HEK293T (cell line): ENCODE data around the gene TMC8.

Experiments
- CTCF ChIA-PET: fragments of 350-600 bp; formaldehyde crosslinking; extraction: SDS; loops from one replicate; lab custom pipeline; 2021; ENCODE audit warnings: antibody characterized with exemption, inconsistent platforms; lab: Yijun Ruan, JAX
- POLR2A ChIA-PET: fragments of 350-600 bp; formaldehyde crosslinking; extraction: SDS; loops from one replicate; lab custom pipeline; 2020; ENCODE audit warnings: antibody characterized with exemption, inconsistent platforms; lab: Yijun Ruan, JAX
- DNase-seq: peaks from one replicate; pipeline ENCODE4 v3.0.0; 2012; ENCODE audit warnings: mixed read lengths; ENCODE audit errors: extremely low spot score
- ARNT ChIP-seq: fragments of 450-650 bp; IDR thresholded peaks from 2 replicates; pipeline ENCODE4 v1.6.1; 2017; ENCODE audit warnings: mild to moderate bottlenecking
- BHLHE40 ChIP-seq: fragments of 450-650 bp; IDR thresholded peaks from 2 replicates; pipeline ENCODE4 v1.6.1; 2016; ENCODE audit warnings: mild to moderate bottlenecking, moderate library complexity, borderline replicate concordance
- CTBP1 ChIP-seq: fragments of 450-650 bp; IDR thresholded peaks from 2 replicates; pipeline ENCODE4 v1.6.1; 2016; ENCODE audit warnings: borderline replicate concordance
- ELF4 ChIP-seq: fragments of 450-650 bp; IDR thresholded peaks from 2 replicates; pipeline ENCODE4 v1.6.1; 2017; ENCODE audit warnings: antibody characterized with exemption
- FOXA1 ChIP-seq: fragments of 450-650 bp; IDR thresholded peaks from 2 replicates; pipeline ENCODE4 v1.6.1; 2016; ENCODE audit warnings: mild to moderate bottlenecking
- FOXK2 ChIP-seq: fragments of 450-650 bp; IDR thresholded peaks from 2 replicates; pipeline ENCODE4 v1.6.1; 2016; ENCODE audit warnings: mild to moderate bottlenecking
- FOXM1 ChIP-seq: fragments of 450-650 bp; IDR thresholded peaks from 2 replicates; pipeline ENCODE4 v1.6.1; 2017; ENCODE audit warnings: mild to moderate bottlenecking, borderline replicate concordance
- HDGF ChIP-seq: fragments of 450-650 bp; IDR thresholded peaks from 2 replicates; pipeline ENCODE4 v1.6.1; 2017; ENCODE audit warnings: antibody characterized with exemption, borderline replicate concordance
- L3MBTL2 ChIP-seq: fragments of 450-650 bp; conservative IDR thresholded peaks from 2 replicates; pipeline ENCODE4 v1.6.1; 2016; ENCODE audit warnings: mild to moderate bottlenecking
- LEF1 ChIP-seq: fragments of 450-650 bp; IDR thresholded peaks from 2 replicates; pipeline ENCODE4 v1.6.1; 2017; ENCODE audit warnings: mild to moderate bottlenecking, borderline replicate concordance
- NFRKB ChIP-seq: fragments of 450-650 bp; IDR thresholded peaks from 2 replicates; pipeline ENCODE4 v1.6.1; 2016; ENCODE audit warnings: mild to moderate bottlenecking, moderate library complexity
- PKNOX1 ChIP-seq: fragments of 450-650 bp; IDR thresholded peaks from 2 replicates; pipeline ENCODE4 v1.6.1; 2016
- SP1 ChIP-seq: fragments of 450-650 bp; IDR thresholded peaks from 2 replicates; pipeline ENCODE4 v1.6.1; 2017
- SUZ12 ChIP-seq: fragments of 450-650 bp; IDR thresholded peaks from 2 replicates; pipeline ENCODE4 v1.6.1; 2016; ENCODE audit warnings: mild to moderate bottlenecking
- TARDBP ChIP-seq: fragments of 450-650 bp; IDR thresholded peaks from 2 replicates; pipeline ENCODE4 v1.6.1; 2016
- ZNF384 ChIP-seq: fragments of 450-650 bp; IDR thresholded peaks from 2 replicates; pipeline ENCODE4 v1.6.1; 2016

The TMC8 gene

DNA sequence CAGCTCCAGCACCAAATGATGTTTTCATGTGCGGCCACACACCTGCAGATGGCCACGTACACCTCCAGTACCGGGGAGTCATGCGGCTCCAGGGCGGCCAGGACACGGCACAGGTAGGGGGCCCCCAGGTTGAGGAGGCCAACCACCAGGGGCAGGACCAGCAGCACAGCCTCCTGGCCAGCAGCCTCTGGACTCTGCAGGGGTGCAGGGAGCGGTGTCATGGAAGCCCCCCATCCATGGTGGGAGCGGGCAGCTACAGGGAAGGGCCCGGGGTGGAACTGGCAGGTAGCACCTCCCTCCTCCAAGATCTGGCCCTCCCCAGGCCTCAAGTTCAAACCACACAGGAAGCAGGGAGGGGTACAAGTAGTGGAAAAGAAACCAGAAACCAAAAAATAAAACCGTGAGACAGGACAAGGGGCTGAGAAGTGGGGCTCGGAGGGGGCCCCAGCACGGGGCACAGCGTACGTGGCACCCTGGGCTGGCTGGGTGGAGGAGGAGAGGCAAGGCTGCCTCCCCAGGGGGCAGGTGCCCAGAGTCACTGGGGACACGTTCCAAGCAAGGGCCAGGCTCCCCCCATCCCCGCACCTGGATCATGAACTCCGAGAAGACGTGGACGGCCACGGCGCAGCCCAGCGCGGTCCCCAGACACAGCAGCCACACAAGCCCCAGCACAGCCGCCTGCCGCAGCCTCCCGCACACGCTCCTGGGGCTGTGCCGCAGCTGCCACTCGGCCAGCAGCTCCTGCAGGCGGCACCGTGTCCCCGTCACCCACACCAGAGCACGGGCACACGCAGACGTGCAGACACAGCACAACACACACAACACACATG lies 9.4 kb upstream of the TMC8 start:
- CTCF ChIA-PET = interaction anchor here (0.7 kb wide), 1 partner anchor 16 kb away, joined by 3 read pairs; no protein-coding TSS in a partner anchor

DNA sequence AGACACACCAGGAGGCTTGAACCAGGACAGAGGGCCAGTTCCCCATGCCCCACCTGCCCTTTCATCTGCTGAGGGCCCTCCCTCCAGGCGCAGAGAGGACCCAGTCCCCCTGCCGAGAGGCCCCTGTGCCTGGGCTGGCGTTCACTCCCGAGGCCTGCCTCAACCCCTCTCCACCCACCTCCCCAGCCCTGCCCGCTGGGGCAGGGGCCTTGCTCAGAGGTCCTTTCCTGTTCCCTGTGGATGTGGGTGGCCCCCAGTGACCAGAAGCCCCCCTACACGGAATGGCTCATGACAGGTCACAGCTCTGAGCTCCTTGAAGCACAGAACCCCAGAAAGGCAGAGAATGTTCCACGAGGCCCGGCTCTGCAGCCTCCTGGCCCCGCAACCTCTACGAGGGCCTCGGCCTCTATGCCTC lies 8.8 kb upstream of the TMC8 start:
- no peak for DNase-seq
- ChIA-PET POLR2A (interaction anchor here (1.2 kb wide), 1 partner anchor 65 kb away, joined by 4 read pairs; the partner anchor contains the start of genes AFMID and TK1), CTCF (no interaction called here)
- TF ChIP-seq FOXK2 (no peak), LEF1 (no peak), NFRKB (no peak), ZNF384 (no peak), PKNOX1 (no peak), SP1 (no peak), CTBP1 (no peak)

More for the DNA sequence above, 9.4 kb upstream of the TMC8 start:
- DNase-seq = no peak
- no peak for TF ChIP-seq LEF1
- no peak for TF ChIP-seq CTBP1
- TF ChIP-seq ELF4 = no peak
- TF ChIP-seq NFRKB = no peak
- TF ChIP-seq SUZ12 = no peak
- TF ChIP-seq FOXK2 = no peak
- TF ChIP-seq TARDBP = no peak
- no peak for TF ChIP-seq HDGF
- TF ChIP-seq SP1 = no peak
- TF ChIP-seq FOXA1 = no peak
- no peak for TF ChIP-seq L3MBTL2
- no peak for TF ChIP-seq BHLHE40
- TF ChIP-seq PKNOX1 = no peak
- no peak for TF ChIP-seq ARNT
- TF ChIP-seq ZNF384 = no peak
- POLR2A ChIA-PET = interaction anchor here (0.8 kb wide), 1 partner anchor 51 kb away, joined by 3 read pairs; no protein-coding TSS in a partner anchor

DNA sequence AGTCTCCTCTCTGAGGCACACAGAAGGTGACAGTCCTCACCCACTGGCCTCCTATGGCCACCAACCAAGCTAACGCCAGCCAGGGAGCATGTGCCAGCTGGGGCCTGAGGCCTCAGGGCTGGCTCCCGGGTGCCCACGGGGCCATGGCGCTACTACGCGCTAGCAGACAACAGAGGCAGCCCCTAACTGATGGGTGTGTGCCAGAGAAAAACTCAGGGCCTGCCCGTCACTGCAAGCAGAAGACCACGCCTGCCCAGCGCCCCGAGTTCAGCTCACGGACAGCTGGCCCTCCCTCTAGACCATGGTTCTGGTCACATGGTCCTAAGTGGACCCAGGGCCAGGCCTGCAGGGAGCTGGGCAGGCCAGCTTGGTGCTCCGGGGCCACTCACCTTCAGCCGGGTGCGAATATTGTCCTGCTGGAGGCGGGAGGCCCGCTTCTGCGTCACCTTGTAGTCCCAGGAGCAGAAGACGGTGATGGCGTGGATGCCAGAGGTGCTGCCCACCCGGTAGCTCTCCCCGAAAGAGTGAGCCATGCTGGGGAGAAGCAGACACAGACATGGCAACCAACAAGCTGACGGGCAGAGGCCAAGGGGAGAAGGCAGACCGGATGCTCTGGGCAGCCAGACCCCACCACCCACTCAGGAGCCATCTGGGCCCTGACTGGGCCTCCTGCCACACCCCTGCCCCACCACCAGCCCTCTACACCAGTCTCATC lies 8.2 kb upstream of the TMC8 start:
- TF ChIP-seq ZNF384 (no peak), FOXM1 (no peak), PKNOX1 (no peak), LEF1 (no peak), ARNT (no peak), NFRKB (no peak), FOXK2 (no peak), L3MBTL2 (no peak), FOXA1 (no peak), SP1 (no peak)
- ChIA-PET POLR2A (interaction anchor here (1.2 kb wide), 1 partner anchor 64 kb away, joined by 4 read pairs; the partner anchor contains the start of genes AFMID and TK1), CTCF (no interaction called here)
- DNase-seq = no peak

GRCh38 chr17:78122931-78123249 lies 7.7 kb upstream of the TMC8 start:
- no peak for DNase-seq
- POLR2A ChIA-PET = interaction anchor here (1.2 kb wide), 1 partner anchor 64 kb away, joined by 4 read pairs; the partner anchor contains the start of genes AFMID and TK1
- CTCF ChIA-PET = no interaction called here
- TF ChIP-seq ELF4 = no peak
- no peak for TF ChIP-seq HDGF
- TF ChIP-seq FOXM1 = no peak
- TF ChIP-seq LEF1 = no peak

DNA sequence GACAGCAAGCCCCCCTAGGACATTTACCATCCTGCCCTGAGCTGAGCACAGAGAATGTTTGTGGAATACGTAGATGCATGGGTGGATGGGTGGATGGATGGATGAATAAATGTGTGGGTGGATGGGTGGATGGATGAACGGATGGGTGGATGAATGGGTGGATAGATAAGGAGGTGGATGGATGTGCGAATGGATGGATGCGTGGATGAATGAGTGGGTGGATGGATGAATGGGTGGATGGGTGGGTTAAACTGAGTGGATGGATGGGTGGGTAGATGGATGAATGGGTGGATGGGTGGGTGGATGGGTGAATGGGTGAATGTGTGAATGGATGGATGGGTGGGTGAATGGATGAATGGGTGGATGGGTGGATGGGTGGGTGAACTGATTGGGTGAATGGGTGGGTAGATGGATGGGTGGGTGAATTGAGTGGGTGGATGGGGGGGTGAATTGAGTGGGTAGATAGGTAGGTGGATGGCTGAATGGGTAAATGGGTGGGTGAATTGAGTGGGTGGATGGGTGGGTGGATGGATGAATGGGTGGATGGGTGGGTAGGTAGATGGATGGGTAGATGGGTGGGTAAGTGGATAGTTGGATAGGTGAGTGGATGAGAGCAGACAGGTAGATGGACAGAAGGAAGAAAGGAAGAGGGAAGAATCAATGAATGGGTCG lies 7.2 kb upstream of the TMC8 start:
- POLR2A ChIA-PET = interaction anchor here (1.2 kb wide), 1 partner anchor 63 kb away, joined by 4 read pairs; the partner anchor contains the start of genes AFMID and TK1
- TF ChIP-seq FOXM1 (no peak), BHLHE40 (no peak), SUZ12 (no peak), LEF1 (no peak), ELF4 (no peak), NFRKB (no peak), TARDBP (no peak), SP1 (no peak)
- CTCF ChIA-PET = no interaction called here
- no peak for DNase-seq
